Measurements from ENCODE around the gene WDR90. TPM values are rescaled to one million over a fixed set of nuclear protein-coding genes. Genes with fewer than 3 reads are reported as not detected.

The WDR90 gene
- total RNA-seq, 1 experiment from 2014 or later: 68.2 TPM

- TF ChIP-seq CTCF (conservative IDR thresholded peaks at IDR 0.05): no peak
- no peak overlapping the region for H2BK120ac ChIP-seq (ENCODE audit: low read depth, low read length, poor library complexity, severe bottlenecking)
- H2AFZ ChIP-seq (ENCODE audit: low read length): no peak overlapping the region
- H4K5ac ChIP-seq (ENCODE audit: insufficient read length, low read depth, low read length): no peak overlapping the region
- Mint-ChIP-seq H3K27ac (no peak overlapping the region), H3K27me3 (ENCODE audit: low read depth) (peaks cover 89% of the 10 kb centered on the region), H3K9me3 (no peaks in the 10 kb centered on the region), H3K4me3 (peak overlapping the region in 1 of 2 experiments; percentile 41; a peak in 2 of 5 replicates), H3K4me1 (peaks cover 0 to 7% of the 10 kb centered on the region in 2 experiments; a peak in 1 of 4 replicates), H3K36me3 (ENCODE audit: insufficient read depth in 1 of 3, low read depth in 3 of 3) (peaks cover 0 to 3% (median 0%) of the 10 kb centered on the region in 3 experiments; a peak in 2 of 7 replicates)
- no CpG with 5 or more reads among the region's 19 CpGs for WGBS (ENCODE audit: extremely low coverage, insufficient read length, low lambda C conversion rate)
- peaks cover 4% of the 10 kb centered on the region for H3K23me2 ChIP-seq (ENCODE audit: insufficient read length, low read depth, low read length, poor library complexity, severe bottlenecking)
- H2BK15ac ChIP-seq (ENCODE audit: low read depth, low read length): no peak overlapping the region
- no peak overlapping the region for H2BK5ac ChIP-seq (ENCODE audit: insufficient read length, low read length)
- H3K27ac ChIP-seq (ENCODE audit: insufficient read length, low read depth, low read length): no peak overlapping the region
- no peak overlapping the region for H3K4me2 ChIP-seq (ENCODE audit: insufficient read depth, insufficient read length, low read length)
- no peaks in the 10 kb centered on the region for H4K20me1 ChIP-seq (ENCODE audit: control insufficient read depth, insufficient read depth, insufficient read length)
- no peak overlapping the region for H3K14ac ChIP-seq (ENCODE audit: insufficient read depth, low read length)
- no peak overlapping the region for H2BK12ac ChIP-seq (ENCODE audit: insufficient read length, low read depth, low read length)
- H3K79me1 ChIP-seq (ENCODE audit: insufficient read depth, low read depth, low read length, poor library complexity, severe bottlenecking): no peaks in the 10 kb centered on the region
- no peak overlapping the region for H4K8ac ChIP-seq (replicated peaks; ENCODE audit: insufficient read length, low read depth, low read length)
- H3K27me3 ChIP-seq (ENCODE audit: insufficient read depth, low read length): peaks cover 49% of the 10 kb centered on the region
- no peak overlapping the region for H3K9ac ChIP-seq (ENCODE audit: extremely low read depth, insufficient read length, low read length)
- no peak overlapping the region for H2AK5ac ChIP-seq (ENCODE audit: insufficient read length, low read length)
- H3K79me2 ChIP-seq (ENCODE audit: insufficient read depth, low read length): no peaks in the 10 kb centered on the region
- H3K4ac ChIP-seq (ENCODE audit: low read depth, low read length): no peak overlapping the region
- no peak overlapping the region for H3K18ac ChIP-seq (ENCODE audit: insufficient read length, low read depth, low read length)
- no peaks in the 10 kb centered on the region for H3K9me3 ChIP-seq (ENCODE audit: control insufficient read depth, low read depth, low read length)
- H2BK20ac ChIP-seq (ENCODE audit: low read depth, low read length, poor library complexity, severe bottlenecking): no peak overlapping the region
- DNase-seq: no peak
- H3K56ac ChIP-seq (ENCODE audit: insufficient read length, low read depth, low read length): no peak overlapping the region
- H3K4me1 ChIP-seq (ENCODE audit: insufficient read depth, low read length): no peaks in the 10 kb centered on the region
- no peak overlapping the region for H4K91ac ChIP-seq (ENCODE audit: insufficient read length, low read depth, low read length)
- H3T11ph ChIP-seq (ENCODE audit: low read length): no peak overlapping the region
- H3K23ac ChIP-seq (ENCODE audit: insufficient read length, low read depth, low read length): no peak overlapping the region
These were observed 53.2 kb downstream of the WDR90 start for GRCh38 chr16:702341-702740.
